IPS DF 6.9 (cell line): ENCODE data around the gene FAM78A.

Source experiments
- DNase-seq: peaks from one replicate; pipeline ENCODE4 v3.0.0-alpha.2; 2013; ENCODE audit warnings: low read depth, low spot score
- H3K27ac ChIP-seq: one replicate; pipeline ENCODE4 v1.5.1; 2013; ENCODE audit warnings: low read length, control low read depth
- H3K27me3 ChIP-seq: 2 replicates; pipeline ENCODE4 v1.6.1; 2013; ENCODE audit warnings: mild to moderate bottlenecking, low read length; ENCODE audit not compliant: control insufficient read depth, insufficient read depth
- H3K36me3 ChIP-seq: 2 replicates; pipeline ENCODE4 v1.6.1; 2013; ENCODE audit warnings: low read length; ENCODE audit not compliant: control insufficient read depth, insufficient read depth
- H3K4me1 ChIP-seq: 2 replicates; pipeline ENCODE4 v1.6.1; 2013; ENCODE audit warnings: low read length; ENCODE audit not compliant: control insufficient read depth, insufficient read depth
- H3K4me3 ChIP-seq: 2 replicates; pipeline ENCODE4 v1.5.1; 2013; ENCODE audit warnings: mild to moderate bottlenecking, low read length
- H3K9me3 ChIP-seq: 2 replicates; pipeline ENCODE4 v1.6.1; 2013; ENCODE audit warnings: low read length, inconsistent platforms; ENCODE audit not compliant: control insufficient read depth, insufficient read depth
- WGBS: extraction: QIAGEN DNeasy Blood & Tissue Kit; methylation state at CpG from one replicate; pipeline ENCODE4 v1.1.7; 2013; ENCODE audit warnings: mixed read lengths, missing lambda C conversion rate; ENCODE audit not compliant: insufficient read length, insufficient coverage; 5-methylcytosine and 5-hydroxymethylcytosine counted together

The FAM78A gene

GRCh38 chr9:131290767-131291370 is 14.6 kb upstream of the FAM78A start:
- no peak for DNase-seq
- Histone ChIP-seq H3K9me3 (no peaks in the 10 kb centered on the region), H3K36me3 (no peaks in the 10 kb centered on the region), H3K4me1 (peaks cover 8% of the 10 kb centered on the region), H3K27ac (no peak overlapping the region), H3K4me3 (no peak overlapping the region), H3K27me3 (no peaks in the 10 kb centered on the region)
- WGBS, result no CpG with 5 or more reads among the region's 17 CpGs

GRCh38 chr9:131290036-131290766 is 13.9 kb upstream of the FAM78A start:
- no peaks in the 10 kb centered on the region for H3K36me3 ChIP-seq
- no peak for DNase-seq
- peaks cover 8% of the 10 kb centered on the region for H3K4me1 ChIP-seq
- no peak overlapping the region for H3K27ac ChIP-seq
- H3K27me3 ChIP-seq, result no peaks in the 10 kb centered on the region
- H3K9me3 ChIP-seq, result no peaks in the 10 kb centered on the region
- WGBS, result no CpG with 5 or more reads among the region's 34 CpGs
- H3K4me3 ChIP-seq, result no peak overlapping the region

- H3K9me3 ChIP-seq, result no peaks in the 10 kb centered on the region
- no peak within 1 kb of the TSS for H3K4me3 ChIP-seq
- no peaks in the 10 kb centered on the region for H3K36me3 ChIP-seq
- no peaks in the 10 kb centered on the region for H3K27me3 ChIP-seq
- no peak within 1 kb of the TSS for H3K27ac ChIP-seq
- no peak for DNase-seq
- no CpG with 5 or more reads among the region's 28 CpGs for WGBS
- peaks cover 8% of the 10 kb centered on the region for H3K4me1 ChIP-seq
Observed at GRCh38 chr9:131289301-131290035, 13.2 kb upstream of the FAM78A start, which contains the start of gene PLPP7. Gene PLPP7 (plus strand): TSS chr9:131289723. CDS start chr9:131289998, 275 bp downstream.

GRCh38 chr9:131288217-131288616 is 11.9 kb upstream of the FAM78A start:
- Histone ChIP-seq H3K36me3 (no peaks in the 10 kb centered on the region), H3K4me1 (peaks cover 10% of the 10 kb centered on the region), H3K27me3 (no peaks in the 10 kb centered on the region), H3K4me3 (no peak overlapping the region), H3K27ac (no peak overlapping the region), H3K9me3 (no peaks in the 10 kb centered on the region)
- no peak for DNase-seq
- WGBS, result no CpG with 5 or more reads among the region's 9 CpGs

- no peaks in the 10 kb centered on the region for H3K9me3 ChIP-seq
- H3K27me3 ChIP-seq, result peaks cover under 1% of the 10 kb centered on the region; the same call in 1 of the 2 replicates
- no CpG with 5 or more reads among the region's 6 CpGs for WGBS
- no peak for DNase-seq
- peaks cover 12% of the 10 kb centered on the region for H3K4me1 ChIP-seq
- H3K4me3 ChIP-seq, result no peak overlapping the region
- no peaks in the 10 kb centered on the region for H3K36me3 ChIP-seq
- no peak overlapping the region for H3K27ac ChIP-seq
Observed at GRCh38 chr9:131287359-131287758, 11.0 kb upstream of the FAM78A start.

GRCh38 chr9:131284856-131285255 is 8.5 kb upstream of the FAM78A start:
- Histone ChIP-seq H3K27ac (no peak overlapping the region), H3K27me3 (peaks cover 6% of the 10 kb centered on the region; the same call in 1 of the 2 replicates), H3K4me1 (peaks cover 13% of the 10 kb centered on the region), H3K9me3 (no peaks in the 10 kb centered on the region), H3K4me3 (no peak overlapping the region), H3K36me3 (no peaks in the 10 kb centered on the region)
- WGBS, result no CpG with 5 or more reads among the region's 6 CpGs
- no peak for DNase-seq

GRCh38 chr9:131282688-131283422 is 6.5 kb upstream of the FAM78A start:
- Histone ChIP-seq H3K27ac (no peak overlapping the region), H3K36me3 (no peaks in the 10 kb centered on the region), H3K4me3 (peak overlapping the region; percentile 51; the same call in 1 of the 2 replicates), H3K4me1 (peaks cover 8% of the 10 kb centered on the region), H3K27me3 (peaks cover 6% of the 10 kb centered on the region; the same call in 1 of the 2 replicates), H3K9me3 (no peaks in the 10 kb centered on the region)
- WGBS, result no CpG with 5 or more reads among the region's 61 CpGs
- DNase-seq, result no peak

- WGBS, result 100% methylated on average over 3 of the region's 4 CpGs
- Histone ChIP-seq H3K4me1 (peaks cover 8% of the 10 kb centered on the region), H3K36me3 (no peaks in the 10 kb centered on the region), H3K27ac (no peak overlapping the region), H3K27me3 (peaks cover 6% of the 10 kb centered on the region; the same call in 1 of the 2 replicates), H3K4me3 (peak overlapping the region; percentile 51; the same call in 1 of the 2 replicates), H3K9me3 (no peaks in the 10 kb centered on the region)
- DNase-seq, result no peak
Observed at GRCh38 chr9:131282175-131282574, 5.9 kb upstream of the FAM78A start.

- no peak overlapping the region for H3K27ac ChIP-seq
- peaks cover 8% of the 10 kb centered on the region for H3K4me1 ChIP-seq
- H3K9me3 ChIP-seq, result no peaks in the 10 kb centered on the region
- no peaks in the 10 kb centered on the region; the same call in 1 of the 2 replicates for H3K36me3 ChIP-seq
- no CpG with 5 or more reads among the region's 17 CpGs for WGBS
- H3K27me3 ChIP-seq, result peaks cover 7% of the 10 kb centered on the region; the same call in 1 of the 2 replicates
- H3K4me3 ChIP-seq, result no peak overlapping the region
- DNase-seq, result no peak
Observed at GRCh38 chr9:131281119-131281965, 5.0 kb upstream of the FAM78A start.
